Inflammatory macrophage (primary cell): ENCODE results near the gene UGT1A5.

Source experiments
- DNase-seq, 2 donors: peaks; one replicate each; pipeline ENCODE4 v3.0.0-alpha.2; 2020 to 2022

UGT1A5 gene

DNA sequence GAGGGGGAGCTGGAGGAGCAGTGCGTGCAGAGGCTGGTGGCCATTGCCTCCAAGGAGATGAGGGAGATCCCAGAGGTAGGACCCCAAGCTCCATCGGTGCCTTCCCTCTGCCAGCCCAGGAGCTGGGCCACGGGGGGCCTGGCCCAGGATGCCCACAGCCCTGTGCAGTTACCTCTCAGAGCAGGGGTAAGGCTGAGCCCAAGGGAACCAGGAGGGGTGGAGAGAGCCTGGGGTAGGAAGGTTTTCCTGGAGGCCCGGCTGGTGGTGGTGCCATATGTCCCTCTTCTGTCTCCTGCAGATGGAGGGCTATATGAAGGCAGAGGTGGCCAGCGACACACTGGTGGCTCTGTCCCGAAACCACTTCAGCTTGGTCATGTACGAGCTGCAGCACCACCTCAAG is 76.8 kb downstream of the UGT1A5 start:
- DNase-seq = no peak

DNA sequence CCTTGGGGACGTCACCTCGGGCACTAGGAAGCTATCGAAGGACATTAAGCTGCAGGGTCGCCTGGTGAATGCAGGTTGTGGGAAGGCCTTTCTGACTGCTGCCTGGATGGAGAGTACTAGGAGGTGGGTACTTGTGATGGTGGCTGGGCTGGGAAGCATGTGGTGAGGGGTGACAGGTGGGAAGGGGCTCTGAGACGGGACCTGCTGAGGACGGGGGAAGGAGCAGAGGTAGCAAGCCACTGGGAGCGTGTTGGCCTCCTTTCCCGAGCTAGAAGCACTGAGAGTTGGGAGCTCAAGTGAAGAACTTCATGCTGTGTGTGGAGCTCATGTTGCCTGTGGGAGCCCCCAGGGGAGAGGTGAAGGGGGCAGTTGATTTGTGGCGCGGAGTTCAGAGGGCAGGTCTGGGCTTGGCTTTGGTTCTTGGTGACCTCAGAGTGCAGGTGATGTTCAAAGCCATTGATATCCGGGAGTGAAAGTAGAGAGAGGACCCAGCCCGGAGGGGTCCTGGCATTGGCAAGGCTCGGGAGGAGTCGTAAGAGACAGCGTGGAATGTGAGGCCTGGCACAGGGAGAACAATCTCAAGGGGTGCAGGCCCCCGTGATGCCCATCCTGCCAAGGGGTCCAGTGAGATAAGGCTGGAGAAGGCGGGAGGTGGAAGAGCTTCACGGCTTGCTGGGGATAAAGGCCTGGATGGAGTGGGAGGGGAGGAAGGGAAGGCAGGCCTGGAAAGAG is 78.6 kb downstream of the UGT1A5 start:
- DNase-seq = no peak

GRCh38 chr2:233791883-233792329 is 79.2 kb downstream of the UGT1A5 start:
- DNase-seq = no peak

DNA sequence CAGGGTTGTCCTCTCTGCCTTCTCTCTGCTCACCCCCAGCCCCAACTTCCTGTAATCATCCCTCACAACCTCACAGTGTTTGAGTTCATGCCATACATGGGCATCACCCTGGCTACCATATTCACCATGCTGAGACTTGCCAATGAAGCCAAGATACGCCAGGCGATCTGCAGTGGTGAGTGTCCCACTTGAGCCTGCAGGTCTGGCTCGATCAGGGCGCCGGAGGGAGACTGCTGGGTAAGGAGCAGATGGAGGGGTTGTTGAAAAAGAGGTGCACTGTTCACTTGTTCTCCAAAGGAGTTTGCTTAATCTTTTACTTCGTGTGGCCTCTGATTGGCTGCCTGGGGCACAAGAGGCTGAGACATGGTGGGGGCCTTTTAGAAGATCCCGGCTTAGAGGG is 80.0 kb downstream of the UGT1A5 start:
- no peak for DNase-seq

- no peak for DNase-seq
Observed at GRCh38 chr2:233793465-233794127, 80.9 kb downstream of the UGT1A5 start.

DNA sequence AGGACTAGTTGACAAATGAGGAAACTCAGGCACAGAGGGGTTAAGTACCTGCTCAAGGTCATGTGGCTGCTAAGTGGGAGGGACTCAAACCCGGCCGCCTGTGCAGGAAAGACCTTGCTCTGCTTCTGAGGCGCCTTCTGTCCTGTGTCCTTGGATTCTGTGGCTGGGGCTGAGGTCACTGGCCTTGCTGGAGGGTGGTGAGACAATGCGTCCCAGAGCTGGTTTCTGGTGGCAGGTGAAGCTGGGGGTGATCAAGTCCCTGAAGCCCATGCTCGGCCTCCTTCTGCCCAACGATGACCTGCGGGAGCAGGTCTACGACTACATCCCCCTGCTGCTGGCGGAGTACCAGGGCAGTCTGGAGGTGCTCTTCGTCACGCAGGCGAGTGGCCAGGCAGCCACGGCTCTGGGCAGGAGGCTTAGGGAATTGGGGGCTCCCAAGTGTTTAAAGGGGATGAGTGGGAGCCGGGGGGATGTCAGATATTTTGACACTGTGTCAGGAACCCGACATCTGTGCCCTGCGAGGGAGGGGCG is 81.5 kb downstream of the UGT1A5 start:
- DNase-seq = no peak

DNA sequence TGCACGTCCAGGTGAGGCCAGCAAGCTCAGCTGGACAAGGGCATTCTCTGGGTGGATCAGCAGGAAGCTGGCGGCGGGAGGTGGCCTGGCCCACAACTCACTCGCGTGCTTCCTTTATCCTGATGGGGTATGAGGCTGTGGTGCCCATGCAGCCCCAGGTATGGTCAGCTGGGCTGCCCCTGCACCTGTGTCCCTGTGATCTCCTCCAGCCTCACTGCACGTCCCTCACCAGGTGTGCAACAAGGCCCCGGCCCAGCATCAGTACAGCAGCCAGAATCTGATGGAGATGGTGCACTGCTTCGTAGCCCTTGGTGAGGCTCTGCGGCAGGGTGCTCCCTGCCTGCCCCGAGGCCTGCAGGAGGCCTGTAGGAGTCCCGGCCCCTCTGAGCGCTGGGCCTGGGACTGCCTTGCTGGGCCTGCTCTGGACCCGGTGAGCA is 83.0 kb downstream of the UGT1A5 start:
- DNase-seq = no peak

GRCh38 chr2:233796254-233796653 is 83.5 kb downstream of the UGT1A5 start:
- no peak for DNase-seq

- no peak for DNase-seq
Observed at GRCh38 chr2:233798335-233799086, 85.8 kb downstream of the UGT1A5 start.

DNA sequence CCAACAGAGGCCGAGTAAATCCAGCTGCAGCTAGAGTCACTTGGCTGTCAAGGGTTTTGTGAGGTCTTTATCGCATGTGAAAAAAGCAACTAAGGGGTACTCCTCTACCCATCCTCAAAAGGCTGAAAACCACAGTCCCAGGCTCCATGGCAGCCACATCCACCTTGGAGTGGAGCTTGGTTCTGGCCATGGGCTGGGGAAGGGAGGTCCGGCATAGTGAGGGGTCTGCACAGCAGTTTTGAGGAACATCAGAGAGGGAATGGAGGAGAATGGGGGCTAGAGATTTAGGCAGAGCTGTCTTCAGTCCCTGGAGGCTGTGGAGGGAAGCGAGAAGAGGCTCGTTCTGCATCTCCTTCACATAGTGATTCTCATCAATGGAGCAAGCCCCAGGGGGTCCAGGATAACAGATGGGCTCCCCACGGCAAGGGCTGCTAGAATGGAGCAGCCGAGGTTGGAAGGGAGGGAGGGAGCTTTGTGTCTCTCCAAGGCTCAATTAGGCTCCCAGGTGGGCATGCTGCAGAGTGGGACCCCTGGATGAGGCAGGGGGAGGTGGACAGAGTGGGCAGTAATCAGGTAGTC is 86.5 kb downstream of the UGT1A5 start:
- DNase-seq = no peak

GRCh38 chr2:233799716-233800115 is 87.0 kb downstream of the UGT1A5 start:
- no peak for DNase-seq

DNA sequence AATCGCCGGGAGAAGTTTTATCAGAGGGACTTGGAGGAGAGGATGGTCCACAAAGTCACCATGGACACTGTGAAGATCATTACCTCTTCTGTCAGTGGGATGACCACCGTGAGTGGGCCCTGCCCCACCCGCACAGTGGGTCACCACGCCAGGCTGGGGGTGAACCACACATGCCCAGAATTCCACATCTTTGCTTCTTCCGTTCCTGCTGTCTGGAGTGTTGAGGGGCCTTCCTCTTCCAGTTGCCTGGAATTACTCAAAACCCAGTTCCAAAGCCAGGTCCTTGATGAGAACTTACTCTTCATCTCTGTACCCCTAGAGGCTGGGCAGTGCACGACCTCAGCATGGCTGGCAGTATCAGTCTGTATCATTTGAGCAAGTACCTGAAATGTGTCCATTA is 87.5 kb downstream of the UGT1A5 start:
- DNase-seq = no peak

DNA sequence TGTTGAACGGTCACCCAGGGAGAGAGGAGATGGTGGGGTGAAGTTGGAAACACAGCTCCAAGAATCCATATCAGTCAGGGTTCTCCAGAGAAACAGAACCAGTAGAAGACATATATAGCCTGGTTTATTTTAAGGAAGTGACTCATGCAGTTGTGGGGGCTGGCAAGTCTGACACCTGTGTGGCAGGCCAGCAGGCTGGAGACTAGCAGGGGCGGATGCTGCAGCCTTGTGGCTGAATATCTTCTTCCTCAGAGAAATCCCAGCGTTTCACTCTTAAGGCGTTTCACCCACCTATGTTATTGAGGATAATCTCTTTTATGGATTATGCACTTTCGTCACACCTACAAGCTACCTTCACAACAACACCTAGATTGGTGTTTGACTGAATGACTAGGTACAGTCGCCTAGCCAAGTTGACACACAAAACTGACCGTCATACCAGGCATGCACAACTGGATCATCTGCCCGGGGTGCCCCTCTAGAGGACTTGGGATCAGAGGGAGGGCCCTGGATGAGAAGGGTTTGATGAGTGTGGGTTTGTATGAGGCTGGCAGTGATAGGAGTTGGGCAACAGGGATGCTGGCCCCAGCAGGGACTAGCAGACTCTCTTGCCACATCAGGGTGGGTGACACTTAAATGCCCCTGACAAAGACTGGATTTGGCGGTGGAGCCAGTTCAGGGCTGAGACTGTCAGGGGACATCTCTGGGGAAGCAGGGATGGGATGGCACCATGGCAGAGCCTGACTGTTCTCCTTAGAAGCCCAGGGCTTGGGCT is 88.8 kb downstream of the UGT1A5 start:
- no peak for DNase-seq

- no peak for DNase-seq
Observed at GRCh38 chr2:233802132-233802815, 89.6 kb downstream of the UGT1A5 start.

GRCh38 chr2:233803292-233803911 is 90.7 kb downstream of the UGT1A5 start:
- DNase-seq = no peak

- DNase-seq = no peak
Observed at GRCh38 chr2:233803994-233804393, 91.3 kb downstream of the UGT1A5 start.

- DNase-seq = no peak
Observed at GRCh38 chr2:233807215-233807865, 94.6 kb downstream of the UGT1A5 start.

- DNase-seq = no peak
Observed at GRCh38 chr2:233807966-233808935, 95.5 kb downstream of the UGT1A5 start.

GRCh38 chr2:233810385-233810784 is 97.7 kb downstream of the UGT1A5 start:
- DNase-seq = no peak
